Measurements from ENCODE around the gene UGT1A9.
"Not testable (repeated sequence)": the region's sequence is repeated elsewhere in the genome, so short reads cannot be mapped to it uniquely, and the experiment has no call there.

Gene UGT1A9

DNA sequence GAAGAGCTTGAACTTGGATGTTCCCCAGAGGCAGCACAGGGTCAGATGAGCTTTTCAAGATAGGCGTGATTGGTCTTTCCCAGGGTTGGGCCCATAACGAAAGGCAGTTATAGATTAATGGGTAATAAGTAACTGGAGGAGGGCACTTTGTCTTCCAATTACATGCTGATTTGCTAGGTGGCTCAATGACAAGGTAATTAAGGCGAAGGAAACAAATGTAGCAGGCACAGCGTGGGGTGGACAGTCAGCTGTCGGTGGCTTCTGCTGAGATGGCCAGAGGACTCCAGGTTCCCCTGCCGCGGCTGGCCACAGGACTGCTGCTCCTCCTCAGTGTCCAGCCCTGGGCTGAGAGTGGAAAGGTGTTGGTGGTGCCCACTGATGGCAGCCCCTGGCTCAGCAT, 46.9 kb downstream of the UGT1A9 start, which contains the start of gene UGT1A4:
Gene UGT1A4 (plus strand): TSS at position 185 of the 400 bp plus-strand sequence. CDS start 85 bp downstream, at position 270.
- Histone ChIP-seq H3K4me3 (ENCODE audit: low read length) (no peak within 1 kb of the TSS), H3K9me3 (ENCODE audit: control insufficient read depth, low read depth, low read length) (no peaks in the 10 kb centered on the region), H3K27ac (ENCODE audit: low read length) (no peak within 1 kb of the TSS), H3K4me1 (ENCODE audit: control insufficient read depth, low read depth, low read length) (no peaks in the 10 kb centered on the region), H3K27me3 (ENCODE audit: control insufficient read depth, insufficient read depth, low read length) (no peaks in the 10 kb centered on the region), H3K36me3 (ENCODE audit: control insufficient read depth, low read depth, low read length) (no peaks in the 10 kb centered on the region), H3K9ac (ENCODE audit: low read length) (no peak within 1 kb of the TSS)

DNA sequence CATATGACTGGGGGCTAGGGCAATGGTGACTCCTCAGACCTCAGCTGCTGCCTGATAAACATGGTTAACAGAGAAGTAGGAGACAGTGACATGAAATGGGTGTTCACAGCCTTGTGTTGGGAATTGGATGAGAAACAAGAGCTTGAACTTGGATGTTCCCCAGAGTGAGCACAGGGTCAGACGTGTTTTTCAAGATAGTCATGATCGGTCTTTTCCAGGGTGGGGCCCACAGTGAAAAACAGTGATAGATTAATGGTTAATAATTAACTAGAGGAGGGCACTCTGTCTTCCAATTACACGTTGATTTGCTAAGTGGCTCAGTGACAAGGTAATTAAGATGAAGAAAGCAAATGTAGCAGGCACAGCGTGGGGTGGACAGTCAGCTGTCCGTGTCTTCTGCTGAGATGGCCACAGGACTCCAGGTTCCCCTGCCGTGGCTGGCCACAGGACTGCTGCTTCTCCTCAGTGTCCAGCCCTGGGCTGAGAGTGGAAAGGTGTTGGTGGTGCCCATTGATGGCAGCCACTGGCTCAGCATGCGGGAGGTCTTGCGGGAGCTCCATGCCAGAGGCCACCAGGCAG, 57.1 kb downstream of the UGT1A9 start, which contains the start of gene UGT1A3:
Gene UGT1A3 (plus strand): TSS at position 320 of the 579 bp plus-strand sequence. CDS start 85 bp downstream, at position 405.
- Histone ChIP-seq H3K4me1 (ENCODE audit: control insufficient read depth, low read depth, low read length) (no peaks in the 10 kb centered on the region), H3K36me3 (ENCODE audit: control insufficient read depth, low read depth, low read length) (no peaks in the 10 kb centered on the region), H3K27ac (ENCODE audit: low read length) (no peak within 1 kb of the TSS), H3K9ac (ENCODE audit: low read length) (no peak within 1 kb of the TSS), H3K4me3 (ENCODE audit: low read length) (no peak within 1 kb of the TSS), H3K27me3 (ENCODE audit: control insufficient read depth, insufficient read depth, low read length) (no peaks in the 10 kb centered on the region), H3K9me3 (ENCODE audit: control insufficient read depth, low read depth, low read length) (no peaks in the 10 kb centered on the region)

DNA sequence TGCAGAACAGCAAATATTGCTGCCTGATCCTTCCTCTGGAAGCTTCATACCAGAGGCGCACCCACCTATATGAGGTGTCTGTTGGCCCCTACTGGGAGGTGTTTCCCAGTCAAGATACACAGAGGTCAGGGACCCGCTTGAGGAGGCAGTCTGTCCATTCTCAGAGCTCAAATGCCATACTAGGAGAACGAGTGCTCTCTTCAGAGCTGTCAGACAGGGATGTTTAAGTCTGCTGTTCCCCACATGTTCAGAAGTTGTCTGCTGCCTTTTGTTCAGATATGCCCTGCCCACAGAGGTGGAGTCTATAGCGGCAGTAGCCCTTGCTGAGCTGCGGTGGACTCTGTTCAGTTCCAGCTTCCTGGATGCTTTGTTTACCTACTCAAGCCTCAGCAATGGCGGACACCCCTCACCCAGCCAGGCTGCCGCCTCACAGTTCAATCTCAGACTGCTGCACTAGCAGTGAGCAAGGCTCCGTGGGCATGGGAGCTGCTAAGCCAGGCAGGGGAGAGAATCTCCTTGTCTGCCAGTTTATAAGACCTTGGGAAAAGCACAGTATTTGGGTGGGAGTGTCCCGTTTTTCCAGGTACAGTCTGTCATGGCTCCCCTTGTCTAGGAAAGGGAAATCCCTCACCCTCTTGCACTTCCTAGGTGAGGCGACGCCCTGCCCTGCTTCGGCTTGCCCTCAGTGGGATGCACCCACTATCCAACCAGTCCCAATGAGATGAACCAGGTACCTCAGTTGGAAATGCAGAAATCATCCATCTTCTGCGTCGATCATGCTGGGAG, 65.4 kb downstream of the UGT1A9 start:
- not testable (repeated sequence) for H3K9me3 ChIP-seq (ENCODE audit: control insufficient read depth, low read depth, low read length); H3K9ac ChIP-seq (ENCODE audit: low read length); H3K36me3 ChIP-seq (ENCODE audit: control insufficient read depth, low read depth, low read length); H3K27ac ChIP-seq (ENCODE audit: low read length); H3K4me3 ChIP-seq (ENCODE audit: low read length); H3K27me3 ChIP-seq (ENCODE audit: control insufficient read depth, insufficient read depth, low read length); H3K4me1 ChIP-seq (ENCODE audit: control insufficient read depth, low read depth, low read length)

DNA sequence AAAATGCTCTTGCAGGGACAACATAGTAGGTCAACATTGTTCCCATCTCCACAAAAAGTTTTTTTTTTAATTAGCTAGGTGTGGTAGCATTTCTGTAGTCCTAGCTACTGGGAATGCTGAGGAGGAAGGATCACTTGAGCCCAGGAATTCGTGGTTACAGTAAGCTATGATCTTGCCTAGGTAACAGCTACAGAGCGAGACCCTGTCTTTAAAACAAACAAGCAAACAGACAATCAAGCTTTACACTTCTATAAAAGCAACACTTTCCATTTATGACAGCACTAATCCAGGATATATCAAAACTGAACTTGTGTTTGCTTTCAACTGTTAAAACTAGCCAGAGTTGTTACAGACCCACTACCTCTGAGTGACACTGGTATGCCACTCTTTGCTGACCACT, 69.2 kb downstream of the UGT1A9 start:
- Histone ChIP-seq H3K9ac (ENCODE audit: low read length) (no peak overlapping the region), H3K4me3 (ENCODE audit: low read length) (no peak overlapping the region), H3K9me3 (ENCODE audit: control insufficient read depth, low read depth, low read length) (no peaks in the 10 kb centered on the region), H3K27ac (ENCODE audit: low read length) (no peak overlapping the region), H3K36me3 (ENCODE audit: control insufficient read depth, low read depth, low read length) (no peaks in the 10 kb centered on the region), H3K27me3 (ENCODE audit: control insufficient read depth, insufficient read depth, low read length) (no peaks in the 10 kb centered on the region), H3K4me1 (ENCODE audit: control insufficient read depth, low read depth, low read length) (no peaks in the 10 kb centered on the region)

DNA sequence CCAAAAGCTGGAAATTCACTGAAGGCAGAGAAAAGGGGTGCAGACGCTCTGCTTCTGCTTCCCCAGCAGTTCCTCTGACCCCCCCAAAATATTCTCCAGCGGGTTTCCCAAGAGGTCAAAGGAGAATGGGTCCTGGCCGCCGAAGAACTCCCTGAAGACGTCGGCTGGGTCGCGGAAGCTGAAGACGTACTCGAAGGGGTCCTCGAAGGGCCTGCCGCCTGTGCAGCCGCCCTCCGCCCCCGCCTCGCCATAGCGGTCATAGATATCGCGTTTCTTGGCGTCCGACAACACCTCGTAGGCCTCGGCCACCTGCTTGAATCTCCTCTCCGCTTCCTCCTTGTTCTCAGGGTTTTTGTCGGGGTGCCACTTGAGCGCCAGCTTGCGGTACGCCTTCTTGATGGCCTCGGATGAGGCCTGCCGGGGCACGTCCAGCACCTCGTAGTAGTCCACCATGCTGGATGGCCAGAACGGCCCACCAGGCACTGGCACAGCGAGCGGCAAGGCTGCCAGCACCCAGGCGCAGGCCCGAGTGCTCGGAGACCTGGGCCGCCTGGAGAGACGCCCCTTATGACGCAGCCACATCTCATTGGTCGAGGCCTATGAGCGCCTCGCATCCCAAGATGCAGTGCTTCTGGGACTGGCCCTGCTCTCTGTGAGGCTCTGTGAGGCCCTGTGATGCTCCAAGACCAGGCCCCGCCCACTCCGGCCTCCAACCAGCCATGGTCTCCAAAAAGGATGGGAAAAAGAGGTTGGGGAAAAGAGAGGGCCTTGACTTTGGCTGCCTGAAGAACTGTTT, 72.0 kb downstream of the UGT1A9 start:
- Histone ChIP-seq H3K9me3 (ENCODE audit: control insufficient read depth, low read depth, low read length) (no peaks in the 10 kb centered on the region), H3K4me1 (ENCODE audit: control insufficient read depth, low read depth, low read length) (no peaks in the 10 kb centered on the region), H3K9ac (ENCODE audit: low read length) (no peak overlapping the region), H3K27ac (ENCODE audit: low read length) (no peak overlapping the region), H3K4me3 (ENCODE audit: low read length) (no peak overlapping the region), H3K36me3 (ENCODE audit: control insufficient read depth, low read depth, low read length) (no peaks in the 10 kb centered on the region), H3K27me3 (ENCODE audit: control insufficient read depth, insufficient read depth, low read length) (no peaks in the 10 kb centered on the region)

DNA sequence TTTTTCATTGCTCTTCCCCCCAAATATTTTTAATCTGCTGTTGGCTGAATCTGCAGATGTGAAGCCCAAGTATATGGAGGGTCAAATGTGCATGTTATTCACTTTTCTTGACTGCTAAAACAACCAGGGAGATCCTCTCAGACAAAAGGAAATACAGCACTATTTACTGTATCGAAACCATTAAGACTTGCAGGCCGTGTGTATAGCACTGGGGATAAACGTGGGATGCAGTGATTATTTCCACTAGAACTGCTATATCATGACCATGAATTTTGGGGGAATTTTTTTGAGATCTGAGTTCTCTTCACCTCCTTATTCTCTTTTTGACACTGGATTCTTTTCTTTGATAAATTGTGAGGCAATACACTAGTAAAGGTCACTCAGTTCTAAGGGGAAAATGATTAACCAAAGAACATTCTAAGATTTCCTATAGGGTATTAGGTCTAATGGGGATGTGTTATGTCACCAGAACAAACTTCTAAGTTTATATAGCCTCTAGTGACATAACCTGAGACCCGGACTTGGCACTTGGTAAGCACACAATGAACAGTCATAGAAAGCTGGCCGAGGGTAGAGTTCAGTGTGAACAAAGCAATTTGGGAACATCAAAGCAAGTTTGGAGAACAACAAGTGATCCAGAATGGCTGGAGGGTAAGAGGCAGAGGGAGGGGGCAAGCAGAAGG, 73.5 kb downstream of the UGT1A9 start:
- Histone ChIP-seq H3K27me3 (ENCODE audit: control insufficient read depth, insufficient read depth, low read length) (no peaks in the 10 kb centered on the region), H3K36me3 (ENCODE audit: control insufficient read depth, low read depth, low read length) (no peaks in the 10 kb centered on the region), H3K27ac (ENCODE audit: low read length) (no peak overlapping the region), H3K4me3 (ENCODE audit: low read length) (no peak overlapping the region), H3K9ac (ENCODE audit: low read length) (no peak overlapping the region), H3K9me3 (ENCODE audit: control insufficient read depth, low read depth, low read length) (peaks cover 5% of the 10 kb centered on the region), H3K4me1 (ENCODE audit: control insufficient read depth, low read depth, low read length) (no peaks in the 10 kb centered on the region)

DNA sequence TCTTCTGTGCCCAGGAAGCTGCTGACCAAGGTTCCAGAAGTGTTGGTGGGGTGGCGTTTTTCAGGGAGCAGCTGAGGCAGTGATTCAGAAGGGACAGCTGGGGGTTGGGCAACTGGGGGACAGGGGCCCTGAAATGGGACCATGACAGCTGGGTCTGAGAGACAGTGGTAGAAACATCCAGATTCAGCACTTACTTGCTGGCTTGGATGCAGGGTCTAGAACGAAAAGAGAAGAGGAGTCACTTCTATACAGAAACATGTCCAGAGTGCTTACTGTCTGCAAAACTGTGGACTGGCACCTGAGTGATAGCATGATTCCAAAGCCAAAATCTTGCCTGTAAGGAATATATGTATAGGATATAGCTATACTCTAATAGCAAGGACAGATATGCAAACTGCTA, 74.1 kb downstream of the UGT1A9 start:
- not testable (repeated sequence) for H3K9me3 ChIP-seq (ENCODE audit: control insufficient read depth, low read depth, low read length); H3K27ac ChIP-seq (ENCODE audit: low read length); H3K4me1 ChIP-seq (ENCODE audit: control insufficient read depth, low read depth, low read length); H3K36me3 ChIP-seq (ENCODE audit: control insufficient read depth, low read depth, low read length); H3K9ac ChIP-seq (ENCODE audit: low read length); H3K27me3 ChIP-seq (ENCODE audit: control insufficient read depth, insufficient read depth, low read length); H3K4me3 ChIP-seq (ENCODE audit: low read length)

DNA sequence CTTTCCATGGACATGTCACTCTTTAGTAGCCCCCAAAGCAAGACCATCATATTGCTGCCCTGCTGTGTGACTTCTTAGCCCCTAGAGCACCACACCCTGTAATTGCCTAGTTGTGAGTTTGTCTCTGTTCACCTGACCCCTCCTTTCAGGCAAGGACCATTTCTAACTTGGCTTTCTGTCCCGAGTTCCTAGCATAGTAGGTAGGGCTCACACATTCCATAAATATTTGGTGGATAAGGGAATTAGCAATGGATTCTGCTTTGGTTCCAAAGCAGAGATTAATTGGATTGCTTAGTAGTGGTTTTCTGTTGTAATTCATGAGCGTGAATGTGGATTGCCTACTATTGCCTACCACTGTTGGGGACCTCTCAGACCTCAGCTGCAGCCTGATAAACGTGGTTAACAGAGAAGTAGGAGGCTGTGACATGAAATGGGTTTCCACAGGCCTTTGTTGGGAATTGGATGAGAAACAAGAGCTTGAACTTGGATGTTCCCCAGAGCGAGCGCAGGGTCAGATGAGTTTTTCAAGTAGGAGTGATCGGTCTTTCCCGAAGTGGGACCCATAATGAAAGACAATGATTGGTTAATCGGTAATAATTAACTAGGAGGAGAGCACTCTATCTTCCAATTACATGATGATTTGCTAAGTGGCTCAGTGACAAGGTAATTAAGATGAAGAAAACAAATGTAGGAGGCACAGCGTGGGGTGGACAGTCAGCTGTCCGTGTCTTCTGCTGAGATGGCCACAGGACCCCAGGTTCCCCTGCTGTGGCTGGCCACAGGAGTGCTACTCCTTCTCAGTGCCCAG, 75.0 kb downstream of the UGT1A9 start:
- Histone ChIP-seq H3K27me3 (ENCODE audit: control insufficient read depth, insufficient read depth, low read length) (no peaks in the 10 kb centered on the region), H3K27ac (ENCODE audit: low read length) (no peak overlapping the region), H3K4me1 (ENCODE audit: control insufficient read depth, low read depth, low read length) (no peaks in the 10 kb centered on the region)

DNA sequence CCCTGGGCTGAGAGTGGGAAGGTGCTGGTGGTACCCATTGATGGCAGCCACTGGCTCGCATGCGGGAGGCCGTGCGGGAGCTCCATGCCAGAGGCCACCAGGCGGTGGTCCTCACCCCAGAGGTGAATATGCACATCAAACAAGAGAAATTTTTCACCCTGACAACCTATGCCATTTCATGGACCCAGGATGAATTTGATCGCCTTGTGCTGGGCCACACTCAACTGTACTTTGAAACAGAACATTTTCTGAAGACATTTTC, 75.5 kb downstream of the UGT1A9 start:
- H3K9me3 ChIP-seq (ENCODE audit: control insufficient read depth, low read depth, low read length) = peaks cover 13% of the 10 kb centered on the region
- no peaks in the 10 kb centered on the region for H3K36me3 ChIP-seq (ENCODE audit: control insufficient read depth, low read depth, low read length)
- H3K27ac ChIP-seq (ENCODE audit: low read length) = no peak overlapping the region
- H3K27me3 ChIP-seq (ENCODE audit: control insufficient read depth, insufficient read depth, low read length) = no peaks in the 10 kb centered on the region
- H3K9ac ChIP-seq (ENCODE audit: low read length) = no peak overlapping the region
- H3K4me1 ChIP-seq (ENCODE audit: control insufficient read depth, low read depth, low read length) = no peaks in the 10 kb centered on the region
- no peak overlapping the region for H3K4me3 ChIP-seq (ENCODE audit: low read length)

More for the DNA sequence above, 75.0 kb downstream of the UGT1A9 start:
- Histone ChIP-seq H3K9ac (ENCODE audit: low read length) (no peak overlapping the region), H3K9me3 (ENCODE audit: control insufficient read depth, low read depth, low read length) (peaks cover 9% of the 10 kb centered on the region), H3K4me3 (ENCODE audit: low read length) (no peak overlapping the region), H3K36me3 (ENCODE audit: control insufficient read depth, low read depth, low read length) (no peaks in the 10 kb centered on the region)

DNA sequence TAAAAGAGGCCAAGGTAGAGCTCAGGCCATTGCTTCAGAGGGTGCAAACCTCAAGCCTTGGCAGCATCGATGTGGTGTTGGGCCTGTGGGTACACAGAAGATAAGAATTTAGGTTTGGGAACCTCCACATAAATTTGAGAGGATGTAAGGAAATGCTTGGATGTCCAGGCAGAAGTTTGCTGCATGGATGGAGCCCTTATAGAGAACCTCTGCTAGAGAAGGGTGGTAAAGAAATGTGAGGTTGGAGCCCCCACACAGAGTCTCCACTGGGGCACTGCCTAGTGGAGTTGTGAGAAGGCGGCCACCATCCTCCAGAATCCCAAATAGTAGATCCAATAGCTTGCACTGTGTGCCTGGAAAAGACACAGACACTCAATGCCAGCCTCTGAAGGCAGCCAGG, 79.0 kb downstream of the UGT1A9 start:
- peaks cover 15% of the 10 kb centered on the region for H3K9me3 ChIP-seq (ENCODE audit: control insufficient read depth, low read depth, low read length)
- H3K4me3 ChIP-seq (ENCODE audit: low read length); H3K4me1 ChIP-seq (ENCODE audit: control insufficient read depth, low read depth, low read length); H3K27me3 ChIP-seq (ENCODE audit: control insufficient read depth, insufficient read depth, low read length); H3K9ac ChIP-seq (ENCODE audit: low read length); H3K36me3 ChIP-seq (ENCODE audit: control insufficient read depth, low read depth, low read length); H3K27ac ChIP-seq (ENCODE audit: low read length): not testable (repeated sequence)

Data from iPS-18a (cell line).